Renal cortical epithelial cell (primary cell): Measurements from ENCODE around the gene SRSF4. TPM values are rescaled to one million over a fixed set of nuclear protein-coding genes. Genes with fewer than 3 reads are reported as not detected.

Source experiments
- DNase-seq: peaks from one replicate; pipeline ENCODE4 v3.0.0-alpha.2; 2011; ENCODE audit warnings: low read depth
- total RNA-seq: library from RNA; depleted of rRNA; stranded (reverse); fragments of >200 nt; gene quantifications from 2 replicates; pipeline ENCODE4 v1.2.3, GENCODE V29; 2014

SRSF4 gene
- total RNA-seq, 1 donor from 2014 or later, result 46.8 TPM

DNA sequence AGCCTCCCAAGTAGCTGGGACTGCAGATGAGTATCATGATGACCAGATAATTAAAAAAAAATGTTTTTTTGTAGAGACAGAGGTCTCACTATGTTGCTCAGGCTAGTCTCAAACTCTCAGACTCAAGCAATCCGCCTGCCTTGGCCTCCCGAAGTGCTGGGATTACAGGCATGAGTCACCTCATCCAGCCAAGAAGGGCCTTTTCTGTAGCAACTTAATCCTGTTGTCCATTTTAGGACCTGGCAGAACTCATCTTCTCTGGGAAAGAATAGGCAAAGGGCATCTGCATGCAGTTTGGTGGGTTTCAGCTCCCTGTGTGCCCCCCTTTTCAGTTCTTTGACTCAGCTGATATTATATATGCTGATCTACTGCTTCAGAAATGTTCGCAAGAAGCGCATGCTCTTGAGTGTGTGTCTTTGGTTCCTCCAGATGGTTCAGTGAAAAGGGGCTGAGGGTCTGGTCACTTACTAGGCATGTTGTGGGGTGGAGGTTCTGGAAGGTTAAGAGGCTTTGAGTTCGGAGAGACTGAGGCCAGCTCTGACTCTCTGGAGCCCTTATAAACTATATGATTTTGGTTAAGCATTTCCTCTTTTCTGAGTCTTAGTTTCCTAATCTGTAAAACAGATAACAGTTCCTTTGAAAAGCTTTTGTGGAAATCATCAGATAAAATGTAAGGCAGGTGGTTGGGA is 19.4 kb upstream of the SRSF4 start:
- DNase-seq, result no peak

DNA sequence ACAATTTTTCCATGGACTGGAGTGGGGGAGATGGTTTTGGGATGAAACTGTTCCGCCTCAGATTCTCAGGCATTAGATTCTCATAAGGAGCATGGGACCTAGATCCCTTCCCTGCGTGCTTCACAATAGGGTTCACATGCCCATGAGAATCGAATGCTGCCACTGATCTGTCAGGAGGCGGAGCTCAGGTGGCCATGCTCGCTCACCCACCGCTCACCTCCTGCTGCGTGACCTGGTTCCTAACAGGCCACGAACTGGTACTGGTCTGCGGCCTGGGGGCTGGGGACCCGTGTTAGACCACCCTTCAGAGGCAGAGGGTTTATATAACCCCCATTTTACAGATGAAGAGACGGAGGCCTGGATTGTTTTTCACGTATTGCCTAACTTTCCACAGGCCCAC is 16.3 kb upstream of the SRSF4 start:
- no peak for DNase-seq

DNA sequence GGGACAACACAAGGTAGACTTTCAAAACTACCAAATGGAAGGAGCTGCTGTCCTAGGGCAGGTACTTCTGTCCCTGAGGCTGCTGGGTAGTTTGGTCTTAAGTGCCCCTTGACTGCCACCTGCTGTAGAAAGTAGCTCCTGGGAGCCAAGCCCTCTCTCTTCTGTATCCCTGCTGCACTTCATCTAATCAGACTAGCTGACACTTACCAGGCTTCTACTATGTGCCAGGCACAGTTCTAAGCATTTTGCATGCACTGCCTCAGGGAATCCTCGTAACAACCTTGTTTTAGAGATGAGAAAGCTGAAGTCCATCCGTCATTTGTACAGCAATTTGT is 15.9 kb upstream of the SRSF4 start:
- DNase-seq, result peak; percentile 63

DNA sequence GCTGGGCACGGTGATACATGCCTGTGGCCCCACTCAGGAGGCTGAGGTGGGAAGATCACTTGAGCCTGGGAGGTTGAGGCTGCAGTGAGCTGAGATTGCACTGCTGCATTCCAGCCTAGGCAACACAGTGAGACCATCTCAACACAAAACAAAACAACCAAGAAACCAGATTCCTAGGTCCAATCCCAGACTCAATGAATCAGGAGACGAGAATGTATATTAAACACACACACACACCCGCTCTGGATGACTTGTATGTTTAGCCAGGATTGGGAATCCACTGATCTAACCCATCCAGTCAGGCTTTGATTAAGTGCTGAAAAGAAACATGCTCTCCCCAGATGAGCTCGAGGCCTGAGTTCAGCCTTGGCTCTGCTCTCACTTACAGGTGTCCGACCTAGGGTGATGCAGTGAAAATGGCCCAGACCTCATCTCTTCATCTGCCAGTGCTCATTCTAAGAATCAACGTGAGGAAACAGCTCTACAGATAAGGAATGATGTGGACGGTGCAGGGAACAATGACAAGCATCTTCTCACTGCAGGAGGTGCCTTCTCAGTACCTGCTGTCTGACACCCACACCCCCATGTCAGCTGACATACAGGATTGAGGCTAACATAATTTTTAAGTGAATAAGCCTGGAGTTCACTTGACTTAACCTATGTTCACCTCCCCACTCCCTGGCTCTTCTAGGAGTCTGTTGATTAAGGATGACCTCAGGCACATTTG is 15.3 kb upstream of the SRSF4 start:
- DNase-seq, result peak; percentile 39

DNA sequence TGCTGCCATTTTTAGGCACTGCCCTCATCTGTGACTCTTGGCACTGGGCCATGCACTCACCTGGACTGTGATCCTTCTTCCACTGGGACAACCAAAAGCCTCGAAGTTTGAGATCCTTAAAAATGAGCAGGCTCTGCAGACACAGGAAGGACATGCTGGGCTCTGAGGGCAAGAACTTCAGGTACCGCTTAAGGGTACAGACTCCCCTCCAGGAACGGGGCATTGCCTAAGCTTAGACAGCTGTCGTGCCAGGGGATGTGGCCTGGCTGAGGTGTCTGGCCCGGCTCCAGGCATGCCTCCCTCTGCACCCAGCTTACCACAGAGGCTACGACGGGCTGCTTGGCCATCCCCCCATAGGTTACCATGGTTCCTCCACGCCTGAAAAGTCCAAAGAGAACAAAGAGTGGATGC is 14.2 kb upstream of the SRSF4 start:
- DNase-seq, result peak; percentile 77

DNA sequence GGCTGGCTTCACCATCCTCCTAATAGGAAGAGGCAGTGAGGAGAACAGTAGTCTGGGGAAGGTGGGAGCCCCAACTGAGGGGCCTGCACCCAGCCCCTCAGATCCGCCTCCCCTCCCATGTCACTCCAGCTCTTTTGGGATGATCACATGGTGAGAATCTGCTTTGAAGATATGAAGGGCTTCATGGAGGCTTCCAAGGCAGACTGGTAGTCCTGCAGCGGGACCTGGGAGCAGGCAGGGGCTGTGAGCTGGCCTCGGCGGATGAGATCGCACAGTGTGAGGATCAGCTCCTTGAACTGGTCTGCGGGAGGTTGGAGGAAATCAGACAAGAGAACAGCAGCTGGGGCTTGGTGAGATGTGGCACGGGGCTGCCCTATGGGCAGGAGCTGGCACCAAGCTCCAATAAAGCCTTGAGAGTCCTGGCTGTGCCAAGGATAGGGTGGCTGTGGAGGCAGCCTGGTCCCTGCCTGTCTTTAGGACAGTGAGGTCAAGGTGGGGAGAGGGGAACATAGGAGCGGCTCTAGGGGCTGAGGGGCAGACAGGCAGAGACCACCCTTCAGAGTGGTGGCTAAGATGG is 12.3 kb upstream of the SRSF4 start:
- no peak for DNase-seq

DNA sequence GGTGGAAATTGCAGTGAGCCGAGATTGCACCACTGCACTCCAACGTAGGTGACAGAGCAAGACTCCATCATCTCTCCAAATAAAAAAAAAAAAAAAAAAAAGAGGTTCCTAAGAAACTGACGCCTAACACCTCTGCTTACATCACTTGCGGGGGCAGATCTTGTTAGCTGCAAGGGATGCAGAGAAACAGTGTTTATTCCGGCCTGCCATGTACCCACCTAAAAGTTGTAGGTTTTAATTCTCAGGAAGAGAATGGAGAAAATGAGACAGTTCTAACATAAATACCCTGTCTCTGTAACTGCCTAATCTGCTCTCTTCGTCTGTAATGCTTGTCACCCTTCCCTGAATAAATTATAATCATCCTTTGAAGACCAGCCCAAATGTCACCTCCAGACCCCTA is 9.0 kb upstream of the SRSF4 start:
- no peak for DNase-seq

DNA sequence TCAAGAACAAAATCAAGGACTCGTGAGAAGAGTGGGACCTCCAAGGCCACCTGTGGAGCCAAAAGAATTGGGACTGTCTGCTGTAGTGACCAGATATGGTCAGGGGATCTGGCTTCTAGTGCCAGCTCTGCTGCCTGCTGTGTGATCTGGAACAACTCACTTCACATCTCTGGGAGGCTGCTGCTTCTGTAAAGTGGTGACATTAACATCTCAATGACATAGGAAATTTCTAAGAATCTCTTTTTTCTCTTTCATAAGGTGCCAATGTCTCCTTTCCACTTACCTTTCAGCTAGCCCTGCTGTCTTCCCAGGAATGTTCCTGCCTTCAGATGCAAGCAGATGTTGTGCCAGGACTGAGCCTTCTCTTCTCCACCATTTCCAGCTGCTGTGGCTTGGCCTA is 5.0 kb upstream of the SRSF4 start:
- no peak for DNase-seq

DNA sequence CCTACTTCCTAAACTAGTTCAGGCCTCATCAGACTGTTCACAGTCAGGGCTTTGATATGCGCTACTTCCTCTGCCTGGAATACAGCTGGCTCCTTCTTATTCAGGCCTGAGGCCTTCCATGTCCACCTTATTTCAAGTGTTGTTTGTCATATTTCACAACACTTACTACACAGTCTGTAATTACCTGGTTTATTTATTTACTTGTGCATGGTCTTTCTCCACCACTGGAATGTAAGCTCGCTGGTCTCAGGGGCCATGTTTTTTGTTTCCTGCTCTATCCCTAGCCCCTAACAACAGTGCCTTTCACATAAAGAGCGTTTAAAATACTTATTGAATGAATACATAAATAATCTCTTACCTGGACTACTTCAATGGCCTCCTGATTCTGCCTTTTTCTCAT is 4.6 kb upstream of the SRSF4 start:
- DNase-seq, result peak; percentile 96

DNA sequence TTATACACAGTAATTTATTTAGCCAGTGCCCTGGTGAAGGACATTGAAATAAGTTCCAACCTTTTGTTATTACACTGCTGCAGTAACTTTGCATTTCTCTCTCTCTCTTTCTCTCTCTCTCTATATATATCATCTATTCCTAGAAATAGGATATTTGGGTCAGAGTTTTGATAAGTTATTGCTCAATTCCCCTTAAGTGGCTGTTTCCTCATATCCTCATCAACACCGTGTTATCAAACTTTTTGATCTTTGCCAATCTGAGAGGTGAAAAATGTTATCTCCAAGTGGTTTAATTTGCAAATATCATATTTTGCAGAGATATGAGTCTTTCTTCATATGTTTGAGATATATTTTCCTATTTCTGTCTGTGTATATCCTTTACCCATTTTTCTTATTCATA is 1.6 kb upstream of the SRSF4 start:
- DNase-seq, result no peak

DNA sequence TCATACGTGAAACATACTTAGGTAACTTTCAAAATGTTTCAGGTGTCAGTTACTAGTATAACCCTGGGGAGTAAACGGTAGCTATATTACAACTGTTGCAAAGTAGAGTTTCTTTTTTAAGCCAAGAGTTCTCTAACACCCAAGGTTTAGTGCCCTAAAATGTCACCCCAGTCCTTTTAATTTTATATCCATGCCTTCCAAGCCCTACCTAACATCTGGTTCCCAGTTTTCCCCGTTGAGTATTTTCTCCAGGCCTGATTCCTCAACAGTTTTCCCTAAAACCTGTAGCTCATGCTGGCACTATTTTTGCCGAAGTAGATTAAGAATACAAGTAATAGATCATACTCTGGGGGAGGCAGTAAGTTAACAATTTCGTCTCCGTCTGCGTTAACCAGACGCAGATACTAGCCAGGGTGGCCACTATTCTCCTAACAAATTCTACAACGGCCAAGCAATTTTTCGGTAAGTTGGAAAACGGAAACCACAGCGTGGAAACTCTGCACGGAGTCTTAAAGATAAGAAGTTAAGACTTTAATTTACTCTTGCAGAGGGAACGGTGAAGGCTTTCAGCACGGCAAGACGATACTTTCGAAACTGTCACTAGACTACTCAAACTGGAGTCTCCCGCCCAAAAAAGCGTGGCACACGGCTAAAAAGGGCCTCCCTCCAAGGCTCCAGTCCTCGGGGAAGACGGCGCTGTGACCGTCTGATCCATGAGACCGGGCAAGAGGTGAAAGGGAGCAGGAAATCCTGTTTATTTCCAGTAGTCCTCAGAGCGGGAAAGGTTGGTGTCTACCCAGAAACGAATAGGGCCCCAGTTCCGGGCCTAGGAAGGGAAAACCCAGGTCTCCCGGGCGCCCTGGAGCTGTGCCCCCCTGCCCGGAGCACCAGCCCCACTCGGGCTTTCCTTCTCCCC is 945 bp downstream of the SRSF4 start:
- DNase-seq, result peak; percentile 31

DNA sequence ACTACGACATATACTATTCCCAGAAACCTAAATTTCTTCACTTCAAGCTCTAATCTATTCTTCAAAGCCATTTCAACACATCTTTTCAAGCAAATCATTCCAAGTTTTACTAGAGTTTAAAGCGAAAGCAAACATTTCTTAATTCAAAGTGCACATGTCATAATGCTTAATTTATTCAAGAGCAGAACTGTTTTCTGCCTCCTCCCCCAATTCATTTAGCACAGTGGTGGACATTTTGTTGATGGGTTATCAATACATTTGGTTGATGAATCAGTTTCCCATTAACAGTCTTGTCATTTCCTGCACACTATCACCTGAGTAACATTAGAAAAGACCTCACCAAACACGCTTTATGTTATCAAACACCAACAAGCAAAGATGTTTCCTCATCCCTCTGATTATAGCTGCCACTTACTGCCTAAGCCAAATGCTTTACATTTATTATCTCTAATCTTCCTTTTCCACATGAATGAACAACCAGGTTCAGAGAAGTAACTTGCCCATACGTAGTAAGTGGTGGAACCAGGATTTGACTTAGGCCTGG is 2.0 kb downstream of the SRSF4 start:
- DNase-seq, result peak; percentile 53

DNA sequence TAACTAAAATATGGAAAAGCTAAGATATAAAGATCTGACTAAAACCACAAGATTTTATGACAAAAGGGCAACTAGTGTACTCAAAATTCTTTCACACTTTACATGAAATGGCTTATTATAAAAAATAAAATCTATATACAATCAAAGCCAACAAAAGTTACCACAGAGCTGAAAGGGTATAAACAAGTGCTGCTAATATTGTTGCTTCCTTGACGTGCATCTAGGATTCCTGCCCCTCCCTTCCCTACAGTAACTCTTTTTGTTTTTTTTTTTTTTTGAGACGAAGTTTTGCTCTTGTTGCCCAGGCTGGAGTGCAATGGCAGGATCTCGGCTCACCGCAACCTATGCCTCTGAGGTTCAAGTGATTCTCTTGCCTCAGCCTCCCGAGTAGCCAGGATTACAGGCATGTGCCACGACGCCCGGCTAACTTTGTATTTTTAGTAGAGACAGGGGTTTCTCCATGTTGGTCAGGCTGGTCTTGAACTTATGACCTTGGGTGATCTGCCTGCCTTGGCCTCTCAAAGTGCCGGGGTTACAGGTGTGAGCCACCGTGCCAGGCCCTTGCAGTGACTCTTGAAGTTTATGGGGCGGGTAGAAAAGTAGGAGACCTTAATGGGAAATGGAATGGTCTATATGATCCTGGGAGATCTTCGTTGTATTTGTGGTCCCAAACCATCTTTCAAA is 4.5 kb downstream of the SRSF4 start:
- no peak for DNase-seq

DNA sequence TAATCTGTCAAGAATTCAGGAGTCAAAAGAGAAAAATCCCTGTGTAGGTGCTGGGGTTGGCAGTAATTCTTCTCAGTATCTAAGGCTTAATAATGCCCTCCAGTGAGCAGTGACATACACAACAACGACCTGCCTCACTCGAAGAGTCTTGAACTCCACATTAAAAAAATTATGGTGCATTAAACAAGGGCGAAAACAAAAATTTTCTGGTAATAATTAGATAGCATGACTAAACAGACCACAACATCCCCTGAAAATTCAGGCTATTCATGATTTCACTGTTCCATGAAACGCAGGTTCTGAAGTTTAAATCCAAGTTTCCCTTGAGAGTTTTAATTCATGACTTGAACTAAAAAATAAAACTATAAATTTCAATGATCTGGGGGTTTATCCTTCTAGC is 5.1 kb downstream of the SRSF4 start:
- DNase-seq, result peak; percentile 39

DNA sequence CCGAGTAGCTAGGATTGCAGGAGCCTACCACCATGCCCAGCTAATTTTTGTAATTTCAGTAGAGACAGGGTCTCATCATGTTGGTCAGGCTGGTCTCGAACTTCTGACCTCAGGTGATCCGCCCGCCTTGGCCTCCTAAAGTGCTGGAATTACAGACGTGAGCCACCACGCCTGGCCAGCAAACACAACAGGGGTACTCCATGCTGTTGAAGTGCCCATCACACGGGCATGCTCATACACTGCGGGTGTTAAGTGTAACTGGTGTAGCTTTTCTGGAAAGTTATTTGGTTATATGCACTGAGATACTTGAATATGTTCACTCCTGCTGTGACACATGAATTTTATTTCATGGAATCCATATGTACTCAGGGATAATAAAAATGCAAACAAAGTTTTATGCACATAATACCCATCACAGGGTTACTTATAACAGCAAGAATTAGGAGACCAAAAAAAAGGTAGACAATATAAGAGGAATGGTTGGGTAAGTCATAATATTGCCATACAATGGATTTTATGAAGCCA is 9.2 kb downstream of the SRSF4 start:
- no peak for DNase-seq

DNA sequence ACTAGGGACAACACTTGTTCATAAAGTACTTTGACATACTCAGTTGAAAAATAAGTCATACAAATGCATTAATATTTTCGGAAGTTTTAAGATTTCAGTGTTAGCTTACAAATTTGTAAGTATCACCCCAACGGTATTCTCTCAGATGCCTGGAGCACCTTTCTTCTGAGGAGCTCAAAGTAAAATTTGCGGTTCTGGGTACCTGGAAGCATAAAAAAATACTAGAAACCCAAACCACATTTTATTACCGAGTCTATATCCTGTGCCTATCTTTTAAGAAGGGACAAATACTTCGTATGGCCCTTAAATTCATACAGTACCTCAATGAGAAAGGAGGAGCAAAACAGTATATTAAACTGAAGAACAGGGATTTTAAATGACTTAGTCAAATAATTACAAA is 10.2 kb downstream of the SRSF4 start:
- DNase-seq, result no peak

DNA sequence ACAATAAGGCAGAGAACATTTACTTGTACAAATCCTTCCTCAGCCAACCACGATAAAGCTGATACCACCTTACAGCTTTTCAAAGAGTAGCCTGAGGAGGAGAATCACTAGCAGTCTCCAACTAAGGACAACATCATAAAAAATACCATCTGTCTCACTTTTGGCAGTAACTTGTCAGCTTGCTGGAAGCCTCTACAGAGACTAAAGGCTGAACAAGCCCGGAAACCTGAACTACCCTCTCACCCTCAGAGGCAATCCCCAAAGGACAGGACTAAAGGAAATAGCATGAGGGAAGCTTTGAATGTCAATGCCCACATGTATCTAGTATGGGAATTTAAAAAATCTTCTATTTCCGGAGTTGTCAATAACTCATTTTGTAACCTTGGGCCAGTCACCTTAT is 10.6 kb downstream of the SRSF4 start:
- DNase-seq, result no peak

DNA sequence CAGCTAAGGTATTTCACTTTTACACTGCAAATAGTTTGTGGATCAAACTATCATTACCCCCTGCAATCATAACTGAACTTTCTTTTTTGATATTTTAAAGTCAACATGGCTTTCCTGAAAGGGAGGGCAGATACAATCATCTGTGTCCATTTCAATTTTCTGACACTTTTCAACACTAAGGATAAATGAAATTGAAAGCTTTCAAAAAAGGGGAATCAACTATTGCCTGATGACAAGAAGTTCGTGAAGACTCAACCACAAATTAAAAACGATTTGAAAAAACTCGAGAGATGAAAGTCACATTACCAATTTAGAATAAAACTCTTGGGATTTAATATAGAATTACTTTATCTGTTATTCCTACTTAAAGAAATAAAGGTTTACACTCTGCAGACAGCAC is 11.7 kb downstream of the SRSF4 start:
- DNase-seq, result no peak

DNA sequence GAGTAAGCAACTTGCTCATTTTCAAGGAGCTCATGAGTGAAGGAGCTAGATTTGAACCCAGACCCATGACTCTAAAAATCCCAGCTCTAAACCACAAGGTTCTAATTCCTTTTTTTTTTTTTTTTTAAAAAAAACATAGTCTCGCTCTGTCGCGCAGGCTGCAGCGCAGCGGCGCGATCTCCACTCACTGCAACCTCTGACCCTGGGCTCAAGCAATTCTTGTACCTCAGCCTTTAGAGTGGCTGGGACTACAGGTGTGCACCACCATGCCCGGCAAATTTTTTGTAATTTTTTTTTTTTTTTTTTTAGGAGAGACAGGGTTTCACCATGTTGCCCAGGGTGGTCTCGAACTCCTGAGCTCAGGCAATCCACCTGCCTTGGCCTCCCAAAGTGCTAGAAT is 13.8 kb downstream of the SRSF4 start:
- no peak for DNase-seq

DNA sequence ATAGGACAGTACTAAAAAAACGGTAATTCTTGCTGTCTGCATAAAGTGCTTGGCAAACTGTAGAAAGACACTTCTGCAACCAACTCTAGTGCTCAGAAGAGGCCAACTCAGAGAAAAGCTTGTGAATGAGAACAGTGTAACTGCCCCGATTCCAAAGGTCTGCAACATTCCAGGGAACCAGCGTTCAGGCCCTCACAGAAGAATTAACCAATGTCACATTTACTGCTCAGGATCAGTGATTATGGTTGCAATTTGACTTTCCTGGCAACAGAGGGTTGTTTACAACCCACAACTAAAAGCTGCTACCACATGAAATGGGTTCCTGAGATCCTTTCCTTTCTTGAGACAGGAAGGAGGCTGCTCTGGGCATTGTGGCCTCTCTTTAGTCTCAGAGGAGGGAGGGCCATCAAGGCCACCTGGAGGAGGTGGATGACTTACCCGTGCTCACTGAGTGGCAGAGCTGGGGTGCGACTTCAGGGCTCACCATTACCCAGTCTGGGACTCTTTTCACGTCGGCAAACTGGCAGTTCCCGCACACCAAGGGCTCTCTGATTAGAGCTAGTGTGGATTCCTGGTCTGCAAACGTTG is 15.3 kb downstream of the SRSF4 start:
- DNase-seq, result peak; percentile 96

DNA sequence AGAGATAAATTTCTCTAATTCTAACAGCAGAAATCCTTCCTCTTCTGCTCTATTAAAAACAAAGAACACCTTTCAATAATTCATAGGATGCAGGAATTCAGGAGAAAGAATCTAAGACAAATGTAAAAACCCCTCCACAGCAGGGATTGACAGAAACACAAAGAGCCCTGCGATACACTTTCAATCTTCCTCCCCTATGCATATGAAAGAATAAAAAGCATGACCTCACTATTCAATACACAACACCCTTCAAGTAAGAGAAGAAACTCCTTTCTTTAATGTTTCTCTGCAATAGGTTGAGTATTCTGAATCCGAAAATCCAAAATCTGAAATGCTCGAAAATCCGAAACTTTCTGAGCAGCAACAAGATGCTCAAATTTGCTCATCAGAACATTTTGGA is 17.1 kb downstream of the SRSF4 start:
- no peak for DNase-seq
